Central memory CD4-positive, alpha-beta T cell (primary cell): ENCODE data around the gene FAM89A.

Experiments used
- DNase-seq: peaks from one replicate; pipeline ENCODE4 v3.0.0; 2022
- total RNA-seq, 3 experiments: gene quantifications; one replicate each; lab custom pipeline; 2026; lab: John Stamatoyannopoulos, UW

FAM89A gene
- 1.9 to 14.3 (median 6.2) reads per million in 3 experiments for total RNA-seq

- peak; percentile 54 for DNase-seq
These were observed at the start of gene FAM89A for GRCh38 chr1:231040019-231040799. FAM89A (minus strand) TSS chr1:231040254; CDS start chr1:231040211, 43 bp downstream.

- no peak for DNase-seq
These were observed 44.3 kb upstream of the FAM89A start for GRCh38 chr1:231084353-231084752.

- no peak for DNase-seq
These were observed 39.1 kb upstream of the FAM89A start for GRCh38 chr1:231079163-231079562.

GRCh38 chr1:231078250-231078649, 38.2 kb upstream of the FAM89A start:
- no peak for DNase-seq

DNA sequence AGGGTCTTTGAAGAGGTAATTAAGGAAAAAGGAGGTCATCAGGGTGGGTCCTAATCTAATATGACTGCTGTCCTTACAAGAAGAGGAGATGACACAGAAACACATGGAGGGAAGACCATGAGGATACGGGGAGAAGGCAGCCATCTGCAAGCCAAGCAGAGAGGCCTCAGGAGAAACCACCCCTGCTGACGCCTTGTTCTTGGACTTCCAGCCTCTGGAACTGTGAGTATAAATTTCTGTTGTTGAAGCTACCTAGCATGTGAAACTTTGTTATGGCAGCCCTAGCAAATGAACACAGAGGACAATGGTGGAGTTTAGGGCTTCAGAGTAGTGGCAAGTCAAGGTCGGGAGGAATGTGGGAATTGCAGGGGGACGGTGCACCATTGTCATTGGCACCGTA, 36.7 kb upstream of the FAM89A start:
- no peak for DNase-seq

DNA sequence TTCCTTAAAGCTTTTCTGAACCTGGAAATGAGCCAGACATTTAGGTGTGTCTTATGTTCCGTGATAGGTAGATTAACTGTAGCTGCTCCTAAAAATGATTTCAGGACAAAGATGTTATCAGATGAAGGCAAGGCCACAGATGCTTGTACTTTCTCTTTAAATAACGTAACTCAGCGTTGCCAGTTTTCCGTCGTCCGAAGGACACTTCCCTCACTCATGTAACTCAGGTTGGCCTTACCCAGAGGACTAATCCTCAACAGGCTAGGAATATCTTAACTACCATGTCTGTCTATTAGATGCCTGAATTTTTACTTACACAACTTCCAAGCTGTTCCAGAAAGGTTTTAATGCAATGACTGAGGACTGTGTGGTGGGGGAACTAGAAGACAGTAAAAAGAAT, 35.4 kb upstream of the FAM89A start:
- no peak for DNase-seq

DNA sequence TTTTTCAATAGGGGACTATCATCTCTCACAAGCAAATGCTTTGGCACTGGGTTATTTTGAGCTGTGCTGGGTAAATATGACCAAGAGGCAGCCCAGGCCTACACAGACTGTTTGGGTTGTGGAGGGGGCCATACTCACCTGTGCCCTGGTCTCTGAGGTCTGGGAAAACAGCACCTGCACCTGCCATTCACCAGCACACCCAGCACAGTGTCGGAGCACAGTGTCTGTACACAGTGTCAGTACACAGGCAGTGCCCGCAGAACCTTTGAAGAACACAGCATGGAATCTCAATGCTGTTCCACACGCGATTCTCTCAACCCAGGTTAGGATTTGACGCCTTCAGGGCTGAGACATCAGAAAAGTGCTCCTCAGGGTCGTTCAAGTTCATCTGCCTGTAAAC, 35.0 kb upstream of the FAM89A start:
- no peak for DNase-seq

GRCh38 chr1:231074046-231074445, 34.0 kb upstream of the FAM89A start:
- no peak for DNase-seq

GRCh38 chr1:231073331-231073730, 33.3 kb upstream of the FAM89A start:
- no peak for DNase-seq

DNA sequence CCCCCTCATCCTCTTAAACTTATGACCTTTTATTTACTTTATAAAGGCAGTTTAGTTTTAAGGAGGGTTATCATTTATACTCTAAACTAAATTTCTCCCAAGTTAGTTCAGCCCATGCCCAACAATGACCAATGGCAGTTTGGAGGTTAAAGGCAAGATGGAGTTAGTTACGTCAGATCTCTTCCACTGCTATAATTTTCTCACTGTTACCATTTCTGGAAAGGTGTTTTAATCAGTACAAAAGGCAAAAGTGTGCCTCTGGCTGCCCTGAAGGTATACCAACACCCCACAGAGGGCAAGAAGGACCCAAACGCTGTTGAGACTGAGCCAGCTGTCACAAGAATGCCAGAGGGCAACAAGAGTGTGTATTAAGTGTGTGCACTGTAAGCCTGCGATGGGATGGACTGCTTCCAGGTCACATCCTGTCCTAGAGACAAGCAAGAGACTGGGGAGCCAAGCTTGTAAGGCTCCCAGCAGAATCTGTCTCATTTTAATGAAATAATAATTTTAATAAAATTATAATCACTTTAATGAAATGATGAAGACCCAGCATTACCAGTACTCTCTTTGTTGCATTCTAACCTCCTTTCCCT, 32.5 kb upstream of the FAM89A start:
- no peak for DNase-seq

DNA sequence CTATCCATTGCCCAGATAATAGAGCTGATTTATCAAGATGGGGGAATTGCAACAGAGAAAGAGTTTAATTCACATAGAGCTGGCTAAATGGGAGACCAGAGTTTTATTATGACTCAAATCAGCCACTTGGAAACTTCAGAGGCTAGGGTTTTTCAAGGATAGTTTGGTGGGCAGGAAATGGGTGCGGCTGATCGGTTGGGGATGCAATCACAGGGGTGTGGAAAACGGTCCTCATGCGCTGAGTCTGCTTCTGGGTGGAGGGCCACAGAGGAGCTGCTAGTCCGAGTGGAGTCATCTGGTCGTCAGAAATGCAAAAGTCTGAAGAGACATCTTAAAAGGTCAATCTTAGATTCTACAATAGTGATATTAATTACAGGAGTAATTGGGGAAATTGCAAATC, 32.0 kb upstream of the FAM89A start:
- DNase-seq, result no peak

DNA sequence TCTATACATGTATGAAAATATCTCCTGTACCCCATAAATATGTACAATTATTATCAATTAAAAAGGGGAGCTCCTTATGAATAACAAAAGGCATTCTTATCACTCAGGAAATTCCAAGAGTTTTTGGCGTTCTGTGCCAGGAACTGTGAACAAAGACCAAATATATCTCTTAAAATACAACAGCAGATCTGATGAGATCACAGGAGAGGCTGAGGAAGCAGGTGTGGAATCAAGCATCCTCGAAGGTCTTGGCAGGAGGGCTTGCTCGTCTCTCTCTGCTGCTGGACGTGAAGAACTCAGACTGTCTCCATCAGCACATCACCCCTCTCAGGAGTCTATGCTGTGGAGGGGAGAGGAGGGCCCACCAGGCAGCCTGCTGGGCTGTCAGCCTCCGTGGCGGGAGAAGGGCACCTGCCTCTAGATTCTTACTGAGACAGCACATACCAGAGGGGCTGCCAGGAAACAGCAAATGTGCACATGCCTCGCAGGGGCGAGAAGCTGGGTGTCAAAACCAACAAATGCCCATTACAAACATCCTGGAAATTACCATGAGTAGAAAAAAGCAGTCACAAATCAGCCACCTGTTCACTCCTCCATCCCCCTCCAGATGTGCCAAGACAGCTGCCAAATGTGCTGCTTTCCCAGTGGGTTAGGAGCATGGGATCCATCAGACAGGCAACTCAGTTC, 30.8 kb upstream of the FAM89A start:
- no peak for DNase-seq

- DNase-seq, result no peak
These were observed 29.3 kb upstream of the FAM89A start for GRCh38 chr1:231069333-231069732.

DNA sequence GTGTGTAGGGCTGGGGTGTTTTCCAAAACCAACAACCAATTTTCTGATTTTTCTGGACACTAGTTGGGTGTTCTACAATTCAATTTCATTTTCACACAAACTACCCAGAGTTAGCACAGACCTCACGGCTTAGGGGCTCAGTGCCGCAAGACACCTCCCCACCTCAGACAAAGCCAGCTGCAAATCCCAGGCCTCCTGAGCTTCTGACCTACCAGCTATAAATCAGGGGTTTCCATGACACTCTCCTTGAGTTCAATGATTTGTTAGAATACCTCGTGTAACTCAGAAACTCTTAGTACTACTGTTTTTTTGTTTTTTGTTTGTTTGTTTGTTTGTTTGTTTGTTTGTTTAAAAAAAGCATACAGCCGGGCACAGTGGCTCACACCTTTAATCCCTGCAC, 28.7 kb upstream of the FAM89A start:
- DNase-seq, result no peak

- DNase-seq, result no peak
These were observed 25.6 kb upstream of the FAM89A start for GRCh38 chr1:231065510-231066241.

GRCh38 chr1:231064418-231064817, 24.4 kb upstream of the FAM89A start:
- no peak for DNase-seq

DNA sequence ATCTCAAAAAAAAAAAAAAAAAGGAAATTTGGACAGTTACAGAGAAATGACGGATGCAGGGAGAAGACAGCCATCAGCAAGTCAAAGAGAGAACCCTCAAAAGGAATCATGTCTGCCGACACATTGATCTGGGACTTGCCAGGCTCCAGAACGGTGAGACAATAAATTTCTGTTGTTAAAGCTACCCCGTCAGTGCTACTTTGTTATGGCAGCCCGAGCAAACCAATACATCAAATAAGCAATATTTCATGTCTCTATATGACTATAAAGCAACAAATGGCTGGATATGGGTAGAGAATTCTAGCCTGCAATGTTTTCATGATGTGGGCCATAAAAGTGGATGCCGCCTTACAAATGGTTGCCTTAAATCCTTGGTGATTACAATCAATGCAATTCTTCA, 23.3 kb upstream of the FAM89A start:
- no peak for DNase-seq

GRCh38 chr1:231062500-231063270, 22.6 kb upstream of the FAM89A start:
- DNase-seq, result no peak

DNA sequence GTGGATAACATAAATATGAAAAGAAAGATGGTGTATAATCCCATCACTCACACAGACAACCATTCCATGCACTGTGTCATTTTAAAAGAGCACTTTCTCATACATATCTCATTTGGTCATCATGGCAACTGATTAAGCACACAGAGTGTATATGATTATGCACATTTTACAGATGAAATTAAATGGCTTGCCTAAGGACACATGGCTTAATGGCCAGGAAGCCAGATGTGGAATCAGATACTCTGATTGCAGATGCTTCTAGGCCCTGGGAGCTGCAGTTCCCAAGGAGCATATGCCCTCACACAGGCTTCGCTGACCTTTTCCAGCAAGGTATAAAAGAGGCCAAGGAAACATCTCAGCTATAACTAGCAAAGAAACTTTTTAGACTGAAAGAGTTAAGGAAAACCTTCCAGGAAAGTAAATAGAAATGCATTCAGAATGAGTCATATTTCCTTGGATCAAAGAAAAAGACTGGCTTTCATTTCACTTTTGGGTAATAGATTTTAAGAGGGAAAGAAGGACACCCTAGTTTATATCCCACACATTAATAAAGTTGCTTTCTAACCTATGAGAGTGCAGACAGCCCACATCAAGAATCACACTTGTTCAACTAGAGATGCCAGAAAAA, 19.6 kb upstream of the FAM89A start:
- no peak for DNase-seq

DNA sequence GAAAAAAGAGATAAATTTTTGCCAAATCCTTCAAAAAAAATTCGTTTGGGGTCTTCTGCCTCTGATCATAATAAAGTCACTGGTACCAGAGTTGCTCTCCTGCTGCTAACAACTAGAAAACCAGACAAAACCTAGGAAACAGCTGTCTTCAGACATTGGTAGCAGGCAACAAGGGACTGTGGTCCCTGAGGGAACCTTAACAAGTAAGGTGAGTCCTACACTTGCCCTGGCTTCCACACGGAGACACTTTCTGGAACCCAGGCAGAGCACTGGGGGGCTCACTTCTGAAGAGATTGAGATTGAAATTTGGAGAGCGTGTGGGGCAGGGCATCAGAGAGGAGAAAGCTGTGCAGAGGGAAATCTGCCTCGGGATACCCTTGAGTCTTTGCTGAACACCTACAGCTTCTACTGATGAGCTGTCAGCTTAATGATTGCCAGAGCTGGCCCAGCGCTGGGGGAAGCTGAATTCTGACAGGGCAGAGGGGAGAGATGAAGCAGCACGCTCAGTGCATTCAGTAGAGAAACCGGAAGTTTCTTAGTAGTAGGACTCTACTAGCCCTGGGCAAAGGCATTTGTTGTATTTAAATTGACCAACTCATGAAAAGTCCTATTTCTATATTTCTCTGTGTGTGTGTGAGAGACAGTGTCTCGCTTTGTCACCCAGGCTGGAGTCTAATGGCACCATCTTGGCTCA, 18.5 kb upstream of the FAM89A start:
- no peak for DNase-seq

DNA sequence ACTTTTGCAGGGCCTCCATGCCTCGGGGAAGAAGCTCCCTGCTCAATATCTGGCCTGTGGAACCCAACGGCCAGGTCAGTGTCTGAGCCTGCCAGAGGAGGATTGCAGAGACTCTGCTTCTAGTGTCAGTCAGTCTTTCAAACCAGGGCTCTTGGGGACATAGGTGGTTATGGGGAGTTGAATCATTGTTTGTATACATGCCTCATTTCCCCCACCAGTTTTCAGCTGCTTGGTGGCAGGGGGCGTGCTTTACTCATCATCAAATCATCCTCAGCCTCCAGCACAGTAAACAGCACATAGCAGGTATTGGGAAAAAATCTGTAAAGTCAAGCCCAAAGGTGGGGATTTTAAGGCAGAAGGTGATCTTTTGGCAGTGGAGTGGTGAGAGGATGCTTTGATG, 17.4 kb upstream of the FAM89A start:
- no peak for DNase-seq
